Measurements from ENCODE around the gene APOBEC3G. TPM values are rescaled to one million over a fixed set of nuclear protein-coding genes. Genes with fewer than 3 reads are reported as not detected.
A peak's percentile ranks its signal among the peaks of the same experiment; 100 is the strongest.

The APOBEC3G gene
- total and polyA plus RNA-seq, 3 experiments from 2014 or later, result 158 to 256 (median 165) TPM

DNA sequence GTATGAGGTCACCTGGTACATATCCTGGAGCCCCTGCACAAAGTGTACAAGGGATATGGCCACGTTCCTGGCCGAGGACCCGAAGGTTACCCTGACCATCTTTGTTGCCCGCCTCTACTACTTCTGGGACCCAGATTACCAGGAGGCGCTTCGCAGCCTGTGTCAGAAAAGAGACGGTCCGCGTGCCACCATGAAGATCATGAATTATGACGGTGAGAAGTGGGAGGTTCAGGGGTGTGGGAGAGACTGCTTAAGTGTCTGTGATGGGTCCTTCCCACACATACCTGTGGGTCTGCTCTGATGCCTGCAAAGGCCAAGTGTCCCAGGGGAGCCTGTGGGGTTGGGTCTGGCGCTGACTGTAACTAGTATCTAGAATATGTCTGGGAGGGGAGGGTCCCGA, 3.9 kb downstream of the APOBEC3G start:
- Mint-ChIP-seq H3K27ac (peak overlapping the region; percentile 90 to 99 (median 98)), H3K4me3 (peak overlapping the region; percentile 77 to 98 (median 93)), H3K36me3 (peaks cover 14 to 74% (median 24%) of the 10 kb centered on the region in 3 donors), H3K27me3 (peaks cover 0 to 1% of the 10 kb centered on the region in 2 donors), H3K4me1 (peaks cover 59 to 78% (median 62%) of the 10 kb centered on the region in 3 donors), H3K9me3 (no peaks in the 10 kb centered on the region)
- peaks cover 57% of the 10 kb centered on the region for H3K4me1 ChIP-seq (ENCODE audit: insufficient read depth, low read length)
- DNase-seq, result no peak
- POLR2A ChIA-PET, result interaction anchor here (0.7 kb wide), 1 partner anchor 17 kb away, joined by 6 read pairs; no protein-coding TSS in a partner anchor
- H3K27me3 ChIP-seq (ENCODE audit: insufficient read depth, low read length, poor library complexity, severe bottlenecking), result no peaks in the 10 kb centered on the region
- H3K36me3 ChIP-seq (ENCODE audit: insufficient read depth, low read length), result peaks cover 23% of the 10 kb centered on the region
- no peaks in the 10 kb centered on the region for H3K9me3 ChIP-seq (ENCODE audit: low read length)
- H3K27ac ChIP-seq (ENCODE audit: low read depth, low read length), result peak overlapping the region; percentile 86
- CTCF ChIA-PET, result interaction anchor here (0.7 to 2.5 kb wide), 3 partner anchors 10 to 78 kb away, joined by 3 to 6 read pairs (median 3); no protein-coding TSS in a partner anchor
- H3K4me3 ChIP-seq (ENCODE audit: low read length), result peak overlapping the region; percentile 12

DNA sequence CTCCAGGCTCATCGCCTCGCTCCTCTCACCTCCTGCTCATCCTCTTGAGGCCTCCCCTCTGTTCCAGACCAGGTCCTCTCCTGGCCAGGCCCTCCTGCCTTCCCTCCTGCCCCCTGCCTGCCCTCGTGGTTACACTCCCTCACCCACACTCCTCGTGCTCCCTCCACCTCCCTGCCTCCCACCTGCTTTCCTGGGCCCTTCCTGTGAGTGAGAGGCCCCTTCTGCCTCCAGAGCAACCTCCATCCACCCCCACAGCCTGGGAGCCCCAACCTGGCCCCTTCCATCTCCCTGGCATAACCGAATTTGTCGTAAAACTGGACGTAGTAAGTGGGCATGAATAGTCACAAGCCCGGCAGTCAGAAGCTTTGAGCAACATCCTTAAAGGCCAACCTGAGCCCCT, 4.5 kb downstream of the APOBEC3G start:
- H3K9me3 Mint-ChIP-seq, result no peaks in the 10 kb centered on the region
- Histone ChIP-seq H3K36me3 (ENCODE audit: insufficient read depth, low read length) (peaks cover 27% of the 10 kb centered on the region), H3K4me1 (ENCODE audit: insufficient read depth, low read length) (peaks cover 57% of the 10 kb centered on the region), H3K27ac (ENCODE audit: low read depth, low read length) (peak overlapping the region; percentile 86), H3K4me3 (ENCODE audit: low read length) (peak overlapping the region; percentile 12), H3K9me3 (ENCODE audit: low read length) (no peaks in the 10 kb centered on the region), H3K27me3 (ENCODE audit: insufficient read depth, low read length, poor library complexity, severe bottlenecking) (no peaks in the 10 kb centered on the region)
- no peak for DNase-seq
- H3K27ac Mint-ChIP-seq, result peak overlapping the region; percentile 90 to 99 (median 98)
- POLR2A ChIA-PET, result no interaction called here
- peaks cover 14 to 79% (median 24%) of the 10 kb centered on the region in 3 donors for H3K36me3 Mint-ChIP-seq
- H3K4me3 Mint-ChIP-seq, result peak overlapping the region; percentile 77 to 98 (median 93)
- CTCF ChIA-PET, result no interaction called here
- peaks cover 0 to 1% of the 10 kb centered on the region in 2 donors for H3K27me3 Mint-ChIP-seq
- peaks cover 60 to 78% (median 61%) of the 10 kb centered on the region in 3 donors for H3K4me1 Mint-ChIP-seq

DNA sequence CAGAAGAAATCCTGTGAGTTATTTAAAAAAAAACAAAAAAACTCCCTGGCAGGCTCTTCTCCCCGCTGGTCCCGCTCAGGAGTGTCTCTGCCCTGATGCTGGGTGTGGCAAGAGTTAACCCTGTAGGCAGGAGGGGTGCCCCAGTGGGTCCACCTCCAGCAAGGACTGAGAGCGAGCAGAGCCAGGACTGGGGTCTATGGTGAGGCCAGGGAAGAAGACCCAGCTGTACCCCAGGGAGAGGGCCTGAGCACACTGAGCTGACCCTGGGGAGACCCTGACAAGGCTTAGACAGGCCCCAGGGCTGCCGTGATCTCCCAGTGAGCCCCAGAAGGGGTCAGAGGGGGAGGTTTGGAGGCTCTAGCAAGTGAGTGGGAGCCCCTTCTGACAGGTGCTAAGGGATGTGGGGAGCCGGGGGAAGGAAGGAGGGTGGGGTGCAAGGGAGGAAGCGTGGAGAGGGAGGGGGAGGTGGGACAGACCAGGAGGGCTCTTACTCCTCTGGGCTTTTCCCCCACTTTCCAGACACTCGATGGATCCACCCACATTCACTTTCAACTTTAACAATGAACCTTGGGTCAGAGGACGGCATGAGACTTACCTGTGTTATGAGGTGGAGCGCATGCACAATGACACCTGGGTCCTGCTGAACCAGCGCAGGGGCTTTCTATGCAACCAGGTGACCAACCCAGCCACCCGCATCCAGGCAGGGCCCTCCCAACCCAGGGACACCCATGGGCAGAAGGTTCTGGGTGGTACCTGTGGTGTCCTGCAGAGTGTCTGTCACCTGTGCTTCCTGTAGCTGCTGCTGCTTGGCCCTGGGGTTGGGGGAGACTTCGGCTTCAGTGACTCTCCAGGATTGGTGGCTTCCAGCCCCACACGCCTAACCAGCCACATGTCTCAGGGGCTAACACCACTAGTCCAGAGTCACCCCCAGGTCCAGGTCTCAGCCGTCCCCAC, 6.4 kb downstream of the APOBEC3G start:
- H3K27me3 ChIP-seq (ENCODE audit: insufficient read depth, low read length, poor library complexity, severe bottlenecking), result no peaks in the 10 kb centered on the region
- Mint-ChIP-seq H3K4me3 (peak overlapping the region in 6 of 7 donors; percentile 38 to 98 (median 60)), H3K27me3 (no peaks in the 10 kb centered on the region), H3K27ac (peak overlapping the region; percentile 67 to 99 (median 96)), H3K4me1 (peaks cover 71 to 83% (median 71%) of the 10 kb centered on the region in 3 donors), H3K36me3 (peaks cover 16 to 76% (median 21%) of the 10 kb centered on the region in 3 donors), H3K9me3 (no peaks in the 10 kb centered on the region)
- peaks cover 27% of the 10 kb centered on the region for H3K36me3 ChIP-seq (ENCODE audit: insufficient read depth, low read length)
- no peak overlapping the region for H3K4me3 ChIP-seq (ENCODE audit: low read length)
- H3K27ac ChIP-seq (ENCODE audit: low read depth, low read length), result no peak overlapping the region
- POLR2A ChIA-PET, result no interaction called here
- DNase-seq, result no peak
- CTCF ChIA-PET, result no interaction called here
- no peaks in the 10 kb centered on the region for H3K9me3 ChIP-seq (ENCODE audit: low read length)
- H3K4me1 ChIP-seq (ENCODE audit: insufficient read depth, low read length), result peaks cover 55% of the 10 kb centered on the region

DNA sequence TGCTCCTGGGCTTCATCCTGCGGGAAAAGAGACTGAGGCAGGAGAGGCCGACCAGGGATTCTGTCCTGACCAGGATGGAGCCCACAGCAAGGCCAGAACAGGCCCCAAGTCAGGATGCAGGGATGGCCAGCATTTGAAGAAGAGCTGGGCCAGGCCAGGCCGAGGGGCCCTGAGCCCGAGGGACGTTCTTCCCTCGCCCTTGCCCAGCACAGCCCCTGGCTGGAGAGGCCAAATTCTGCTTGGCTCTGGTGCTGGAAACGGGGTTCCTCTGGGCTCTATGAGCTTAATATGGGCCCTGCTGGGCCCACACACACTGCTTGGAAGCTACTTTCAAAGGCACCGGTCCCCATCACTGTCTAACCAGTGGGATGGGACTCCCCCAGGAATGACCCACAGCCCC, 7.6 kb downstream of the APOBEC3G start:
- peaks cover 16 to 69% (median 21%) of the 10 kb centered on the region in 3 donors for H3K36me3 Mint-ChIP-seq
- H3K27me3 Mint-ChIP-seq, result no peaks in the 10 kb centered on the region
- Histone ChIP-seq H3K9me3 (ENCODE audit: low read length) (no peaks in the 10 kb centered on the region), H3K36me3 (ENCODE audit: insufficient read depth, low read length) (peaks cover 27% of the 10 kb centered on the region), H3K27ac (ENCODE audit: low read depth, low read length) (no peak overlapping the region), H3K4me1 (ENCODE audit: insufficient read depth, low read length) (peaks cover 63% of the 10 kb centered on the region), H3K4me3 (ENCODE audit: low read length) (no peak overlapping the region), H3K27me3 (ENCODE audit: insufficient read depth, low read length, poor library complexity, severe bottlenecking) (no peaks in the 10 kb centered on the region)
- DNase-seq, result no peak
- peak overlapping the region in 6 of 8 donors; percentile 70 to 99 (median 86) for H3K27ac Mint-ChIP-seq
- ChIA-PET POLR2A (interaction anchor here (0.7 kb wide), 1 partner anchor 10 kb away, joined by 3 read pairs; no protein-coding TSS in a partner anchor), CTCF (no interaction called here)
- H3K4me1 Mint-ChIP-seq, result peaks cover 80 to 90% (median 81%) of the 10 kb centered on the region in 3 donors
- no peaks in the 10 kb centered on the region for H3K9me3 Mint-ChIP-seq
- H3K4me3 Mint-ChIP-seq, result no peak overlapping the region

DNA sequence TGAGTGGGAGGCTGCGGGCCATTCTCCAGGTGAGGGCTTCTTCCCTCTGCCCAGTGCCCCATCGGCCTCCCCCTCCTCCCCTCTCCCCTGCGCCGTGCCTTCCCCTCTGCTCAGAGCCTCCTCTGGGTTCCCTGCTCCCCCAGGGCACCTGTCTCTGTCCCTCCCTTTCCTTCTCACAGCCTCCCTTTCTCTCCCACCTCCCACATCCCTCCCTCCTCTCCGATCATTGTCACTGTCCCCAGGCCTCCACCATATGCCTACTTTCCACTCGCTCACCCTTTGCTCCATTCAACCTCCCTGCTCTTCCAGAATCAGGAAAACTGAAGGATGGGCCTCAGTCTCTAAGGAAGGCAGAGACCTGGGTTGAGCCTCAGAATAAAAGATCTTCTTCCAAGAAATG, 10.0 kb downstream of the APOBEC3G start:
- Mint-ChIP-seq H3K27me3 (peaks cover 0 to 4% of the 10 kb centered on the region in 2 donors), H3K27ac (peak overlapping the region; percentile 82 to 100 (median 96)), H3K4me1 (peaks cover 81 to 92% (median 83%) of the 10 kb centered on the region in 3 donors), H3K4me3 (peak overlapping the region in 3 of 7 donors; percentile 44 to 70 (median 66)), H3K9me3 (no peaks in the 10 kb centered on the region), H3K36me3 (peaks cover 4 to 46% (median 5%) of the 10 kb centered on the region in 3 donors)
- POLR2A ChIA-PET, result interaction anchor here (0.6 kb wide), 1 partner anchor 67 kb away, joined by 3 read pairs; no protein-coding TSS in a partner anchor
- H3K27me3 ChIP-seq (ENCODE audit: insufficient read depth, low read length, poor library complexity, severe bottlenecking), result no peaks in the 10 kb centered on the region
- H3K9me3 ChIP-seq (ENCODE audit: low read length), result no peaks in the 10 kb centered on the region
- H3K4me1 ChIP-seq (ENCODE audit: insufficient read depth, low read length), result peaks cover 63% of the 10 kb centered on the region
- CTCF ChIA-PET, result no interaction called here
- H3K4me3 ChIP-seq (ENCODE audit: low read length), result no peak overlapping the region
- no peak for DNase-seq
- H3K27ac ChIP-seq (ENCODE audit: low read depth, low read length), result no peak overlapping the region
- peaks cover 5% of the 10 kb centered on the region for H3K36me3 ChIP-seq (ENCODE audit: insufficient read depth, low read length)

DNA sequence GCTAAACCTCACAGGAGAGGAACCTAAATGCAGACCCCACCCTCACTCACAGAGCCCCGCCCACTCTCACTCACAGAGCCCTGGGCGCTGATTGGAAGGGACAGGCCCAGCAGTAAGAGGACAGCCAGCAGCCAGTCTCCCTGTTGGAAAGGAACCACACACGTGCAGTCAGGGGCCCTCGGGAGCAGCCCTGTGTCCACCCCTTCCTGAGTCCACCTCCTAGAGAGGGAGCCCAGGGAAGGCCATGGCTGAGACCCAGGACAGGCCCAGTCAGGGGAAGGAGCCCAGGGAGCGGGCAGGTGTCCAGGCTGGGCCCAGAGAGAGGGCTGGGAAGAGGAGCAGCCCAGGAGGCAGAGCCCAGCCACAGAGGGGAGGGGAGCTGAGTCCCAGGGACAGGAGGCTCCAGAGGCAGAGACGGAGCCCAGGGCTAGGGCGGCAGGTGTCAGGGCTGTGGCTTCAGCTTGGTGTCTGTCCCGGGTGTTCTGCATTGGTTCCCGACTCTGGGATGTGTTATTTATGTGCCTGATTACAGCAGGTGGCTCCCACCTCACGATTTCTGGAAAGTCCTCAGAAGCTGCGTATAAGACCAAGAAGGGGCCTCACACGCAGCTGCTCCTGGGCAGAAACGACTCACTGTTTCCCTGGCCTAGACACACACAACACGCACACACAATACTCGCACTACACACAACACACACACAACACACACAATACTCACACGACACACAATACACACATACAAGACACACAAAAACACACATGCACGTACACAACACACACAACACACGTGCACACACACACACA, 11.0 kb downstream of the APOBEC3G start:
- Histone ChIP-seq H3K9me3 (ENCODE audit: low read length) (no peaks in the 10 kb centered on the region), H3K27ac (ENCODE audit: low read depth, low read length) (peak overlapping the region; percentile 34), H3K4me3 (ENCODE audit: low read length) (no peak overlapping the region), H3K27me3 (ENCODE audit: insufficient read depth, low read length, poor library complexity, severe bottlenecking) (no peaks in the 10 kb centered on the region), H3K36me3 (ENCODE audit: insufficient read depth, low read length) (peaks cover 5% of the 10 kb centered on the region), H3K4me1 (ENCODE audit: insufficient read depth, low read length) (peaks cover 65% of the 10 kb centered on the region)
- ChIA-PET POLR2A (no interaction called here), CTCF (interaction anchor here (1.3 to 1.4 kb wide), 2 partner anchors 26 to 27 kb away, joined by 4 to 5 read pairs; no protein-coding TSS in a partner anchor)
- peaks cover 0 to 36% (median 5%) of the 10 kb centered on the region in 3 donors for H3K36me3 Mint-ChIP-seq
- peaks cover 81 to 92% (median 83%) of the 10 kb centered on the region in 3 donors for H3K4me1 Mint-ChIP-seq
- no peak for DNase-seq
- H3K27ac Mint-ChIP-seq, result peak overlapping the region; percentile 92 to 100 (median 100)
- H3K27me3 Mint-ChIP-seq, result peaks cover 0 to 4% of the 10 kb centered on the region in 2 donors
- peak overlapping the region; percentile 8 to 74 (median 47) for H3K4me3 Mint-ChIP-seq
- no peaks in the 10 kb centered on the region for H3K9me3 Mint-ChIP-seq

DNA sequence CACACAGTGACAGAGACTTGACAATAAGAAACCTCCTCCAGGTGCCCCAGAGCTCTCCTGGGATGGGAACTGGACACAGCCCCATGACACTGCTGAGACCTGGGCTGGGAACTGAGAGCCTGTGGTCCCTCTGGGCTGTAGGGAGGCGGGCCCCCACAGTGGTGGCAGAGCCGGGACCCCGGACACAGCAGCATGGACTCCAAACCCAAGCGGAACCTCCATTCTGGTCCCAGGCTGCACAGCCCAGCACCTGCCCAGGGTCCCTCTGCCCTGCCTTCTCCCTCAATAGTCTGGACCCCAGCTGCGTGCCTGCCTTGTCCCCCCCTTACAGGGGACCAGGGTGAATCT, 11.6 kb downstream of the APOBEC3G start:
- Histone ChIP-seq H3K27ac (ENCODE audit: low read depth, low read length) (peak overlapping the region; percentile 34), H3K4me3 (ENCODE audit: low read length) (no peak overlapping the region), H3K27me3 (ENCODE audit: insufficient read depth, low read length, poor library complexity, severe bottlenecking) (no peaks in the 10 kb centered on the region), H3K4me1 (ENCODE audit: insufficient read depth, low read length) (peaks cover 62% of the 10 kb centered on the region), H3K36me3 (ENCODE audit: insufficient read depth, low read length) (peaks cover 5% of the 10 kb centered on the region), H3K9me3 (ENCODE audit: low read length) (no peaks in the 10 kb centered on the region)
- POLR2A ChIA-PET, result no interaction called here
- H3K27ac Mint-ChIP-seq, result peak overlapping the region; percentile 92 to 100 (median 100)
- H3K36me3 Mint-ChIP-seq, result peaks cover 0 to 31% (median 5%) of the 10 kb centered on the region in 3 donors
- H3K4me1 Mint-ChIP-seq, result peaks cover 78 to 92% (median 79%) of the 10 kb centered on the region in 3 donors
- H3K27me3 Mint-ChIP-seq, result peaks cover 0 to 4% of the 10 kb centered on the region in 2 donors
- no peak for DNase-seq
- CTCF ChIA-PET, result interaction anchor here (1.3 to 1.4 kb wide), 2 partner anchors 26 to 27 kb away, joined by 4 to 5 read pairs; no protein-coding TSS in a partner anchor
- H3K9me3 Mint-ChIP-seq, result no peaks in the 10 kb centered on the region
- H3K4me3 Mint-ChIP-seq, result peak overlapping the region; percentile 3 to 87 (median 35)
